ENCODE results near the gene KCNK7.
"Not testable (repeated sequence)": the region's sequence is repeated elsewhere in the genome, so short reads cannot be mapped to it uniquely, and the experiment has no call there.

DNA sequence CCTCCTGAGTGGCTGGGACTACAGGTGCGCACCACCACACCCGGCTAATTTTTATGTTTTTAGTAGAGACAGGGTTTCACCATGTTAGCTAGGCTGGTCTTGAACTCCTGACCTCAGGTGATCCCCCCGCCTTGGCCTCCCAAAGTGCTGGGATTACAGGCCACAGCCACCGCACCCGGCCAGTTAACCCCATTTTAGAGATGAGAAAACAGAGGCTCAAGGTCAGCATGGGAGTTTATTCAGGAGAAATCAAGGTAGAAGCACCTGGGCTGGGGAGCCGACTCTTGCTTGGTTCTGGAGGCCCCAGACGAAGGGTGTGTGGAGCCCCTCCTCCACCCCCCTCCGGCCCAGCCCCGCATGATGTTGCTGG, 43.6 kb upstream of the KCNK7 start:
- TF ChIP-seq, protein P1, sequence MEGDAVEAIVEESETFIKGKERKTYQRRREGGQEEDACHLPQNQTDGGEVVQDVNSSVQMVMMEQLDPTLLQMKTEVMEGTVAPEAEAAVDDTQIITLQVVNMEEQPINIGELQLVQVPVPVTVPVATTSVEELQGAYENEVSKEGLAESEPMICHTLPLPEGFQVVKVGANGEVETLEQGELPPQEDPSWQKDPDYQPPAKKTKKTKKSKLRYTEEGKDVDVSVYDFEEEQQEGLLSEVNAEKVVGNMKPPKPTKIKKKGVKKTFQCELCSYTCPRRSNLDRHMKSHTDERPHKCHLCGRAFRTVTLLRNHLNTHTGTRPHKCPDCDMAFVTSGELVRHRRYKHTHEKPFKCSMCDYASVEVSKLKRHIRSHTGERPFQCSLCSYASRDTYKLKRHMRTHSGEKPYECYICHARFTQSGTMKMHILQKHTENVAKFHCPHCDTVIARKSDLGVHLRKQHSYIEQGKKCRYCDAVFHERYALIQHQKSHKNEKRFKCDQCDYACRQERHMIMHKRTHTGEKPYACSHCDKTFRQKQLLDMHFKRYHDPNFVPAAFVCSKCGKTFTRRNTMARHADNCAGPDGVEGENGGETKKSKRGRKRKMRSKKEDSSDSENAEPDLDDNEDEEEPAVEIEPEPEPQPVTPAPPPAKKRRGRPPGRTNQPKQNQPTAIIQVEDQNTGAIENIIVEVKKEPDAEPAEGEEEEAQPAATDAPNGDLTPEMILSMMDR (IDR thresholded peaks at IDR 0.05), result not testable (repeated sequence)
- not testable (repeated sequence) for TF ChIP-seq POLR2A (IDR thresholded peaks at IDR 0.05; ENCODE audit: low read depth)
